ENCODE results near the gene EPB41.
"Not testable (repeated sequence)": the region's sequence is repeated elsewhere in the genome, so short reads cannot be mapped to it uniquely, and the experiment has no call there.

Gene EPB41

DNA sequence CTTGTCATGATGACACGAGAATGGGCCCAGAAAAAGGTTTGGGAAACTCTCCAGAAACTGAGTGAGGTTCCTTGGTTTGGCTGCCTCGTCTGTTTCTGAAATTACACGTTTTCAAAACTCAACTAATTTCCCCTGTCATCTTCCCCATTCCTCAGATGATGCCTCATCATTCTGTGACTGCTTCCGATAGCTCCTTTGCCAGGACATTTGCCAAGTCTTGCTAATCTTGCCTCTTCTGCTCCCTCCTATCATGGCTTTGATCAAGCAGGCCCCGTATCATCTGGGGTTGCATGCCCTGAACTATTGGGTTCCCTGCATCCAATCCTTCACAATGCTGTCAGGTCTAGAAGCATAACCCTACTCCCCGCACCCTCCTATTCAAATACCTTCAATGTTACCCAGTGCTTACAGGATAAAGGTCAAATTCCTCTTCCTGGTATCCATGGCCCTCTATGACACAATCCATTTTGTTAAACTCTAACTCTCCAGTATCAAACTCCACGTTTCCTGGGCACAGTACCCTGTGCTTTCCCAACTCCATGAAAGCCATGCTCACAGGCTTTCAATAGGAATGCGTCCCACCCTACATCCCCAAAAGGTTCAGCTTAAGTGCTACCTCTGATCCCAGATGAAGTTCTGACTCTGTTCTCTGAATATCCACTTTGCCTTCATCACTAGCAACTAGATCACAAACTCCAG, 231.5 kb downstream of the EPB41 start:
- no peak for DNase-seq

DNA sequence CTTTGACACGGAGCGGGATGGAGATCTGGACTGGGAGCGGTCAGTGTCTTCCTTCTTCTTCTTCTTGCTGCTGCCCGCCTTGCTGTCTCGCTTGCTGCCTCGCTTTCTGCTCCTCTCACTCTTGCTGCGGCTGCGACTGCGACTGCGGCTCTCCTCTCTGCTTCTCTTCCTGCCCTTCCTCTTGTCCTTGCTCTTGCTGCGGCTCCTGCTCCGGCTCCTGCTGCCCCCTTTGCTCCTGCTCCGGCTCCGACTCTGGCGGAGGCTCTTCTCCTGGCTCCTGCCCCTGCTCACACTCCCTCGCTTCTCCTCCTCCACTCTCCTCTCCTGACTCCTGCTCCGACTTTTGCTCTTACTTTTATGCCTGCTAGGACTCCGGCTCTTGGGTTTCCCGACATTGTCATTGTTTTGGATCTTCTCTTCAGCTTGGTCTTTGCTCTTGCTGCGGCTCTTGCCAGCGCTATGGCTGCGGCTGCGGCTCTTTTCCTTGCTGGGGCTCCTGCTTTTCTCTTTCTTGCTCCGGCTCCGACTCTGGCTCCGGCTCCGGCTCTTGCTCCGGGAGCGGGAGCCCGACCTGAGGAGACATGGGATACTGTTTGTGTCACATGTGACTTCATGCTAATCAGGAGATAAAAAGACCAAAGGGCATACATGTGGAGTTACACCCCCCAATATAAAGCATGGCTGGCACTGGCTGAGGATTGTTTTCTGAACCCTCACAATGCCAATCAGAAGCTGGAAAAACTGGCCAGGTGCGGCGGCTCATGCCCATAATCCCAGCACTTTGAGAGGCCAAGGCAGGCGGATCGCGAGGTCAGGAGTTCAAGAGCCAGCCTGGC, 234.5 kb downstream of the EPB41 start:
- no peak for DNase-seq

DNA sequence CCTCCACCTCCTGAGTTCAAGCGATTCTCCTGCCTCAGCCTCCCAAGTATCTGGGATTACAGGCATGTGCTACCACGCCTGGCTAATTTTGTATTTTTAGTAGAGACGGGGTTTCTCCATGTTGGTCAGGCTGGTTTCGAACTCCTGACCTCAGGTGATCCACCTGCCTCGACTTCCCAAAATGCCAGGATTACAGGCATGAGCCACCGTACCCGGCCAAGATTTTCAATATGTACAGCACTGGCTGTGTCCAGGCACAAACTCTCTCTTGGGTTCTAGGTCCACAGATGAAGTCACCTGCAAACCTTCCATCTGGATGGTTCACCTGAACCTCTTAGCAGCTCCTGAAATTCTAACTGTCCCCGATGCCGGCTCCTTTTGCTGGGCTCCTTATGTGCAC, 236.0 kb downstream of the EPB41 start:
- not testable (repeated sequence) for DNase-seq

DNA sequence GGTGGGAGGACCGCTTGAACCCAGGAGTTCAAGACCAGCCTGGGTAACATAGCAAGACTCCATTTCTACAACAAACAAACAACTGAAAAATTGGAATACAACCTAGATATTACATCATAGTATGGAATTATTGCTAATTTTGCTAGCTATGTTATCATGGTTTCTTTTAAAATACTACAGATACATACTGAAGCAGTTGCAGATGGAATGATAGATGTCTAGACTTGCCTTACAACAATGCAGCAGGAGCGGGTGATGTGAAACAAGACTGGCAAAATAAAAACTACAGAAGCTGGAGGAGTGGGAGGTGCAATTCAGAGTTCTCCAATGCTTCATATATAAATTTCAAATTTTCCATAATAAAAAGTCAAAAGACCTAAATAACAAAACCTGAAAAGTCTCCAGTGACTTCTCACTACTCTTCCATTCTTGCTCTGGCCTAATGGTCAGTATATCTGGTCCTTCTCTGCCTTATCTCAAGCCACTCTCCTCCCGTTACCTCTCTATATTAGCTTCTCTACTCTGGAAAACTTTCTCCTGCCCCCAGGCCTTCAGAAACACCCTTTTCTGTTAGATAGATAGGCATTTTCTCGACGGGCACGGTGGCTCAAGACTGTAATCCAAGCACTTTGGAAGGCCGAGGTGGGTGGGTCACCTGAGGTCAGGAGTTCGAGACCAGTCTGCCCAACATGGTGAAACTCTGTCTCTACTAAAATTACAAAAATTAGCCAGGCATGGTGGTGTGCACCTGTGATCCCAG, 237.9 kb downstream of the EPB41 start:
- no peak for DNase-seq

DNA sequence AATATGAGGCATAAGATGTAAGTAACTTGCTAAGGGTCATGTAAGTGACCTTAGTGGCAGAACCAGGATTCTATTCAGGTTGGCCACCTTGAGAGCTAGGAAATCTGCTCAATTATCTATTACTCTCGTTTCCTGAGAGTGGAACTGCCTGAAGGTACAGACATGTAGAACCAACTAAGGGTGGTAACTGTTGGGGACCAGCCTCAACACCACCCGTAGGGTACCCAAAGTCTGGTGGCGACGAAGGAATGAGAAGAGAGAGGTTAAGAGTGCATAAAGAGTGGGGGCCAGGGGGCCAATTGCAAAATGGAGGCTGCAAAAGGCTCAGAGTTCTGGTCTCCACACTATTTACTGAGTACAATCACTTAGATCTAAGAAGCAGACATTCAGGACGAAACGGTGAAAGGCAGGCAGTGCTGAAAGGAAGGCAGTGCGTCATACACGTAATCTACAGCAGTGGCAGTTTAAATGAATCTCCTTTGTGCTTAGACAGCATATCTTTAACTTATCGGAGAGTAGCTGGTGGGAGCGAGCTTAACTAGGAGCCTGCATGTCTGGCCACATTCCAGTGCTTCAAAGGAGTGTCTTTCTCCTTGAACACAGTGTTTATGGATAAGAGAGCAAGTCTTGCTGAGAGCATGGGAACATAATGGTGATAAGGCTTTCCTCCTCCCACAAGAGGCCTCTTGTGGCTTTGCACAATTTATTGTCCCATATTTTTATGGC, 242.3 kb downstream of the EPB41 start:
- DNase-seq, result no peak

DNA sequence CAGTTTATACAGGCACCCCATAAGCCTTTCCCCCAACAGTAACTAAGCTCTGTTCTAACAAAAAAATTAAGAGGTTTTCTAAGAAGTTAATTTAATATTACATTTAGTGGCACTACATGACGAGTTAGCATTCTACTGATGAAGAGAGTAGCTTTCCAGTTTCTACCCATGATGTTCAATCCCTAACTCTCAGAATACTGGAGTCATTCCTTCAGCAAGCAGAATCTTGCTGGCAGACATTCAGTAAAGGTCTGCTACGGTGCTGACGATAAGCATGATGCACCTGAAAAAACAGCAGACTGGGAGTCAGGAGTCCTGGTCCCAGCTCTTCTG, 242.9 kb downstream of the EPB41 start:
- DNase-seq, result no peak

DNA sequence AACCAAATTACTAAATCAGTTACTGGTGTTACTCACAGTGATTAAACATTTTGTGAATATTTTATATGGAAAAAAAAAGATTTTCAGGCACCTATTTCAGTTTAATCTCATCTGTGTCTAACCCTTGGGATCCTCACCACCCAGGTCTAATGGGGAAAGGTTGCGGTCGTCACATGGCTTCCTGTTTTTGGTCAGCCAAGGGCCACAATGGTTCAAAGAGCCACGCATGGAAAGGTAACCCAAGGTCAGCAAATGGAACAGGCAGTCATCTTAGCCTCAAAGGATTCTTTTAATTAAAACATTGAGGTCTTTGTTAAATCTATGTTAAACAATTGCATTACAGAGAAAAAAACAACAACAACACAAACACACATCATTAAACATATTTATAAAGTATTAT, 245.4 kb downstream of the EPB41 start:
- DNase-seq, result no peak

DNA sequence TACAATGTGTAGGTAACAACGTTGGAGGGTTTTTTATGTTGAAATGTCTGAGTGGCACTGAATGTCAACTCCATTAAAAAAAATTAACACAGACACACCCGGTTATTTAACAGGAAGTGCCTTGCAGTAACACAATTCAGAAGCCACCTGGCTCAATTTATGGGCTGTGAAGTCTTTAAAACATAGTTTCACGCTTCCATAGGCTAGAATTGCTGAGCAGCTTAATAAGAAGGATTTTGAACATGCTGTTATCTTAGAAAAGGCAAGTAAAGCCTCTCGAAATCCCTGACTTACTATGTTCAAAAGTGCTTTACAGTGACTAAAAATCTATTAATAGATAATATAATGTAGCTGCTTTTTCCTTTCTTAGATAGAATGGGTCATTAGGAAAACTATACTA, 247.7 kb downstream of the EPB41 start:
- no peak for DNase-seq

DNA sequence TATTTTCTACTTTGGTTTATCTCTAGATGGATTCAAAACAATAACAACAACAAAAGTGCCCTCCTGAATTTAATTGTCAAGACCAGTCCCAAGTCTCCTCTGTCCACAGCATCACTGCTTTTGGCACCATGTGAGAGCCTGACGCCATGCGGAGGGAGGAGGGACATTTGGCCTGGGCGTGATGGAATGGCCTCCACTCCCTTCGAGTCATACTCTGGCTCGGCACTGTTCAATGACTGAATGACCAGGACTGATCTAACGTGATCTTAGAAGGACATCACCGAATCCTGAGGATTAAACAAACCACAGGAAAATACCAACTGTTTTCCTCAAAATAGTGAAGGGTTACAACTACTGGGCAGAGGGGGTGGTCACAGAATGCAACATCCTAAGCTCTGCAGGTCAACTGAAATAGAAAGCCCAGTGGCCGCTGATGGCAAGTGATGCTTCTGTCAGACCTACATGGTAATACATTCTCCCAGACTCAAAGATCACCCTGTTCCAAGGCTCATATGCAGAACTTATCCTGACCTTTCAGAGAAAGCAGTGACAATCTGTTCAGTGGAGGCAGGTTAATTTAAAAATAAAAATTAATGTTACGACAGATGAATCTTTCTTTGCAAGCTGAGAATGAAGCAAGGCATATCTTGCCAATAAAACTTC, 248.2 kb downstream of the EPB41 start:
- DNase-seq, result no peak

DNA sequence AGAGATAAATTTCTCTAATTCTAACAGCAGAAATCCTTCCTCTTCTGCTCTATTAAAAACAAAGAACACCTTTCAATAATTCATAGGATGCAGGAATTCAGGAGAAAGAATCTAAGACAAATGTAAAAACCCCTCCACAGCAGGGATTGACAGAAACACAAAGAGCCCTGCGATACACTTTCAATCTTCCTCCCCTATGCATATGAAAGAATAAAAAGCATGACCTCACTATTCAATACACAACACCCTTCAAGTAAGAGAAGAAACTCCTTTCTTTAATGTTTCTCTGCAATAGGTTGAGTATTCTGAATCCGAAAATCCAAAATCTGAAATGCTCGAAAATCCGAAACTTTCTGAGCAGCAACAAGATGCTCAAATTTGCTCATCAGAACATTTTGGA, 250.2 kb downstream of the EPB41 start:
- no peak for DNase-seq

DNA sequence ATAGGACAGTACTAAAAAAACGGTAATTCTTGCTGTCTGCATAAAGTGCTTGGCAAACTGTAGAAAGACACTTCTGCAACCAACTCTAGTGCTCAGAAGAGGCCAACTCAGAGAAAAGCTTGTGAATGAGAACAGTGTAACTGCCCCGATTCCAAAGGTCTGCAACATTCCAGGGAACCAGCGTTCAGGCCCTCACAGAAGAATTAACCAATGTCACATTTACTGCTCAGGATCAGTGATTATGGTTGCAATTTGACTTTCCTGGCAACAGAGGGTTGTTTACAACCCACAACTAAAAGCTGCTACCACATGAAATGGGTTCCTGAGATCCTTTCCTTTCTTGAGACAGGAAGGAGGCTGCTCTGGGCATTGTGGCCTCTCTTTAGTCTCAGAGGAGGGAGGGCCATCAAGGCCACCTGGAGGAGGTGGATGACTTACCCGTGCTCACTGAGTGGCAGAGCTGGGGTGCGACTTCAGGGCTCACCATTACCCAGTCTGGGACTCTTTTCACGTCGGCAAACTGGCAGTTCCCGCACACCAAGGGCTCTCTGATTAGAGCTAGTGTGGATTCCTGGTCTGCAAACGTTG, 252.0 kb downstream of the EPB41 start:
- no peak for DNase-seq

DNA sequence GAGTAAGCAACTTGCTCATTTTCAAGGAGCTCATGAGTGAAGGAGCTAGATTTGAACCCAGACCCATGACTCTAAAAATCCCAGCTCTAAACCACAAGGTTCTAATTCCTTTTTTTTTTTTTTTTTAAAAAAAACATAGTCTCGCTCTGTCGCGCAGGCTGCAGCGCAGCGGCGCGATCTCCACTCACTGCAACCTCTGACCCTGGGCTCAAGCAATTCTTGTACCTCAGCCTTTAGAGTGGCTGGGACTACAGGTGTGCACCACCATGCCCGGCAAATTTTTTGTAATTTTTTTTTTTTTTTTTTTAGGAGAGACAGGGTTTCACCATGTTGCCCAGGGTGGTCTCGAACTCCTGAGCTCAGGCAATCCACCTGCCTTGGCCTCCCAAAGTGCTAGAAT, 253.5 kb downstream of the EPB41 start:
- no peak for DNase-seq
